Transverse colon (tissue), 3 donors: Measurements from ENCODE around the gene STARD10.

Experiments
- POLR2A ChIP-seq: fragments of 450-650 bp; IDR thresholded peaks from one replicate; pipeline ENCODE4 v1.6.1; 2016; ENCODE audit warnings: antibody characterized with exemption, mild to moderate bottlenecking, moderate library complexity
- TF ChIP-seq, protein P1 (sequence below), 5 experiments: fragments of 200-600 bp in 3 of 5; fragments of 450-650 bp in 2 of 5; sonication (generic) in 3 of 5; IDR thresholded peaks; 1 replicate in 2 of 5; 2 replicates in 3 of 5; pipeline ENCODE4 v1.5.1; 2016 to 2017; ENCODE audit warnings: antibody characterized with exemption in 5 of 5, inconsistent platforms in 3 of 5, mild to moderate bottlenecking in 2 of 5, moderate library complexity in 1 of 5

DNA sequence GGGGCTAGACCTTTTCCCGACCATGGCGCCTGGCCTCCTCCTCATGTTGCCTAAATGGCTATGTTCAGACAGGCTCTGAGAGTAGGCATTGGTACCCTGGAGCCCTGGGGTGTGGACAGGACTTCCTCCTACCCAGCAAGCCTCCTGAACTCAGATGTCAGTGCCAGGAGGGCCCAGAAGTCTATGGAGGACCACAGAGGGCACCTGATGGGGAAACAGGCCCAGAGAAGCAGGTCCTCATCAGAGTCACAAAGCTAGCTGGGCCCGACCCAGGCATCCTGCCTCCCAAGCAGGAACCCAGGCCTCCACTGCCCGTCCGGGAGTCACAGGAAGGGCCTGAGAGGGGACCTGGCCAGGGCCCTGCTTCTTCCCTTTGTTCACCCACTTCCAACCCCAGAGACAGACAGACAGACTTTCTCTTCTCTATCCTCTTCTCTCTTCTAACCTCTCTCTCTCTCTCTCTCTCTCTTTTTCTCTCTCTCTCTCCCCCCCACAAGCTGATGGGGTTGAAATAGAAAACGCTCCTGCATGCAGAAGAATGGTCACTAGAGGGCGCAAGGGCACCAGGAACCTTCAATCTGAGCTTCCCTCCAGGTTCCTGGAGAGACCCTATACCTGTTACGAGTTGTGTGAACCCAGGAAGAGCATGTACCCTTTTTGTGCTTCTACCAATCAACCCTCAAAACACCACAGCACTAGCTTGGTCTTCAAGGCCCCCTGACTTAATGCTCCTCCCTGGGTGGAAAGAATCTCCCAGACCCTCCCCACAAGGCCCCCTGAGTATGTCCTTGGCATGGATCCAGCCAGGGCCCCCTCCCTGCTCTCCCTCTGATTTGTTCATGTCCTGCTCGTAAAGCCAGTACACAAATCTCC, 68.8 kb downstream of the STARD10 start:
- TF ChIP-seq POLR2A = no peak
- TF ChIP-seq, protein P1, sequence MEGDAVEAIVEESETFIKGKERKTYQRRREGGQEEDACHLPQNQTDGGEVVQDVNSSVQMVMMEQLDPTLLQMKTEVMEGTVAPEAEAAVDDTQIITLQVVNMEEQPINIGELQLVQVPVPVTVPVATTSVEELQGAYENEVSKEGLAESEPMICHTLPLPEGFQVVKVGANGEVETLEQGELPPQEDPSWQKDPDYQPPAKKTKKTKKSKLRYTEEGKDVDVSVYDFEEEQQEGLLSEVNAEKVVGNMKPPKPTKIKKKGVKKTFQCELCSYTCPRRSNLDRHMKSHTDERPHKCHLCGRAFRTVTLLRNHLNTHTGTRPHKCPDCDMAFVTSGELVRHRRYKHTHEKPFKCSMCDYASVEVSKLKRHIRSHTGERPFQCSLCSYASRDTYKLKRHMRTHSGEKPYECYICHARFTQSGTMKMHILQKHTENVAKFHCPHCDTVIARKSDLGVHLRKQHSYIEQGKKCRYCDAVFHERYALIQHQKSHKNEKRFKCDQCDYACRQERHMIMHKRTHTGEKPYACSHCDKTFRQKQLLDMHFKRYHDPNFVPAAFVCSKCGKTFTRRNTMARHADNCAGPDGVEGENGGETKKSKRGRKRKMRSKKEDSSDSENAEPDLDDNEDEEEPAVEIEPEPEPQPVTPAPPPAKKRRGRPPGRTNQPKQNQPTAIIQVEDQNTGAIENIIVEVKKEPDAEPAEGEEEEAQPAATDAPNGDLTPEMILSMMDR (IDR thresholded peaks at IDR 0.05) = peak; percentile 86 to 95 (median 89)
